GM21723 (cell line): ENCODE results near the gene ADRA2C.

Source experiments
- ATAC-seq: cut with Tn5 transposase; IDR thresholded peaks from one replicate; pipeline ENCODE4 v1.9.1; 2021; ENCODE audit warnings: mild to moderate bottlenecking, moderate library complexity; ENCODE audit not compliant: unreplicated experiment

The ADRA2C gene

GRCh38 chr4:3732076-3733028, 33.8 kb upstream of the ADRA2C start:
- ATAC-seq: no peak

GRCh38 chr4:3733195-3733594, 33.0 kb upstream of the ADRA2C start:
- no peak for ATAC-seq

- ATAC-seq: no peak
These were observed 31.0 kb upstream of the ADRA2C start for GRCh38 chr4:3735196-3735595.

- no peak for ATAC-seq
These were observed 29.9 kb upstream of the ADRA2C start for GRCh38 chr4:3736290-3736689.

GRCh38 chr4:3736806-3737205, 29.4 kb upstream of the ADRA2C start:
- no peak for ATAC-seq

GRCh38 chr4:3739577-3739976, 26.6 kb upstream of the ADRA2C start:
- ATAC-seq: no peak

GRCh38 chr4:3740256-3740655, 25.9 kb upstream of the ADRA2C start:
- ATAC-seq: no peak

- no peak for ATAC-seq
These were observed 24.8 kb upstream of the ADRA2C start for GRCh38 chr4:3741217-3742011.

- ATAC-seq: no peak
These were observed 23.6 kb upstream of the ADRA2C start for GRCh38 chr4:3742610-3743009.

- ATAC-seq: no peak
These were observed 22.0 kb upstream of the ADRA2C start for GRCh38 chr4:3744232-3744631.

- no peak for ATAC-seq
These were observed 21.3 kb upstream of the ADRA2C start for GRCh38 chr4:3744901-3745300.

- no peak for ATAC-seq
These were observed 20.1 kb upstream of the ADRA2C start for GRCh38 chr4:3745886-3746656.

- ATAC-seq: no peak
These were observed 19.2 kb upstream of the ADRA2C start for GRCh38 chr4:3746701-3747580.

- ATAC-seq: no peak
These were observed 18.6 kb upstream of the ADRA2C start for GRCh38 chr4:3747581-3747904.

GRCh38 chr4:3748136-3748898, 17.9 kb upstream of the ADRA2C start:
- ATAC-seq: no peak

GRCh38 chr4:3749081-3749480, 17.1 kb upstream of the ADRA2C start:
- ATAC-seq: no peak

- ATAC-seq: no peak
These were observed 15.9 kb upstream of the ADRA2C start for GRCh38 chr4:3750334-3750733.

GRCh38 chr4:3752022-3752421, 14.2 kb upstream of the ADRA2C start:
- ATAC-seq: no peak

GRCh38 chr4:3753726-3754412, 12.3 kb upstream of the ADRA2C start:
- ATAC-seq: no peak
